T-helper 1 cell treated with Interleukin-12 subunit alpha and Interleukin-12 subunit beta and Interleukin-4 antibody, amounts not matched to agents 30 μg/mL and 1 μg/mL, for 36 hours (primary cell): ENCODE measurements around the gene ITGB1BP1.

Experiments
- H3K27ac Mint-ChIP-seq: one replicate; pipeline ENCODE4 v1.8.0; 2021; ENCODE audit warnings: mild to moderate bottlenecking, mixed read lengths
- H3K27me3 Mint-ChIP-seq: one replicate; pipeline ENCODE4 v1.8.0; 2021; ENCODE audit warnings: low read depth, mixed read lengths
- H3K36me3 Mint-ChIP-seq: one replicate; pipeline ENCODE4 v1.8.0; 2021; ENCODE audit warnings: low read depth, mixed read lengths
- H3K4me1 Mint-ChIP-seq: one replicate; pipeline ENCODE4 v1.8.0; 2021; ENCODE audit warnings: low read depth, mixed read lengths
- H3K4me3 Mint-ChIP-seq: one replicate; pipeline ENCODE4 v1.8.0; 2021; ENCODE audit warnings: mild to moderate bottlenecking, moderate library complexity, mixed read lengths
- H3K9me3 Mint-ChIP-seq: one replicate; pipeline ENCODE4 v1.8.0; 2021; ENCODE audit warnings: mixed read lengths

The ITGB1BP1 gene

GRCh38 chr2:9423100-9423921, at the start of gene ITGB1BP1, which contains the start of gene CPSF3:
Gene ITGB1BP1, minus strand, starts transcription at chr2:9423528. Its CDS starts 4,831 bp downstream, at chr2:9418697.
Gene CPSF3, plus strand, starts transcription at chr2:9423654. Its CDS starts 120 bp downstream, at chr2:9423774.
- H3K27me3 Mint-ChIP-seq = no peaks in the 10 kb centered on the region
- peaks cover 16% of the 10 kb centered on the region for H3K36me3 Mint-ChIP-seq
- H3K4me3 Mint-ChIP-seq = peak within 1 kb of the TSS; percentile 92
- no peaks in the 10 kb centered on the region for H3K9me3 Mint-ChIP-seq
- peaks cover 30% of the 10 kb centered on the region for H3K4me1 Mint-ChIP-seq
- peak within 1 kb of the TSS; percentile 98 for H3K27ac Mint-ChIP-seq

GRCh38 chr2:9472511-9472910, 49.2 kb upstream of the ITGB1BP1 start:
- Mint-ChIP-seq H3K27ac (peak overlapping the region; percentile 14), H3K4me3 (peak overlapping the region; percentile 31), H3K9me3 (no peaks in the 10 kb centered on the region), H3K4me1 (peaks cover 26% of the 10 kb centered on the region), H3K27me3 (no peaks in the 10 kb centered on the region), H3K36me3 (peaks cover 23% of the 10 kb centered on the region)

- Mint-ChIP-seq H3K4me3 (no peak overlapping the region), H3K27ac (no peak overlapping the region), H3K27me3 (no peaks in the 10 kb centered on the region), H3K4me1 (peaks cover 15% of the 10 kb centered on the region), H3K9me3 (no peaks in the 10 kb centered on the region), H3K36me3 (peaks cover 16% of the 10 kb centered on the region)
Observed at GRCh38 chr2:9471206-9471605, 47.9 kb upstream of the ITGB1BP1 start.

GRCh38 chr2:9467687-9468086, 44.4 kb upstream of the ITGB1BP1 start:
- Mint-ChIP-seq H3K4me3 (no peak overlapping the region), H3K4me1 (peaks cover 11% of the 10 kb centered on the region), H3K9me3 (no peaks in the 10 kb centered on the region), H3K27me3 (no peaks in the 10 kb centered on the region), H3K27ac (no peak overlapping the region), H3K36me3 (peaks cover 10% of the 10 kb centered on the region)

GRCh38 chr2:9466147-9466683, 42.9 kb upstream of the ITGB1BP1 start:
- H3K36me3 Mint-ChIP-seq = peaks cover 7% of the 10 kb centered on the region
- no peak overlapping the region for H3K4me3 Mint-ChIP-seq
- H3K4me1 Mint-ChIP-seq = peaks cover 11% of the 10 kb centered on the region
- H3K27ac Mint-ChIP-seq = no peak overlapping the region
- H3K27me3 Mint-ChIP-seq = no peaks in the 10 kb centered on the region
- no peaks in the 10 kb centered on the region for H3K9me3 Mint-ChIP-seq

GRCh38 chr2:9465170-9465569, 41.8 kb upstream of the ITGB1BP1 start:
- Mint-ChIP-seq H3K27ac (no peak overlapping the region), H3K36me3 (peaks cover 15% of the 10 kb centered on the region), H3K4me1 (peaks cover 11% of the 10 kb centered on the region), H3K4me3 (no peak overlapping the region), H3K9me3 (no peaks in the 10 kb centered on the region), H3K27me3 (no peaks in the 10 kb centered on the region)

GRCh38 chr2:9463698-9464034, 40.3 kb upstream of the ITGB1BP1 start:
- Mint-ChIP-seq H3K36me3 (peaks cover 19% of the 10 kb centered on the region), H3K27ac (peak overlapping the region; percentile 64), H3K27me3 (no peaks in the 10 kb centered on the region), H3K4me1 (peaks cover 11% of the 10 kb centered on the region), H3K4me3 (no peak overlapping the region), H3K9me3 (no peaks in the 10 kb centered on the region)

GRCh38 chr2:9462886-9463697, 39.8 kb upstream of the ITGB1BP1 start:
- Mint-ChIP-seq H3K4me3 (no peak overlapping the region), H3K27ac (peak overlapping the region; percentile 52), H3K9me3 (no peaks in the 10 kb centered on the region), H3K36me3 (peaks cover 17% of the 10 kb centered on the region), H3K27me3 (no peaks in the 10 kb centered on the region), H3K4me1 (peaks cover 11% of the 10 kb centered on the region)

- no peak overlapping the region for H3K27ac Mint-ChIP-seq
- H3K4me1 Mint-ChIP-seq = peaks cover 11% of the 10 kb centered on the region
- peaks cover 17% of the 10 kb centered on the region for H3K36me3 Mint-ChIP-seq
- no peak overlapping the region for H3K4me3 Mint-ChIP-seq
- H3K9me3 Mint-ChIP-seq = no peaks in the 10 kb centered on the region
- H3K27me3 Mint-ChIP-seq = no peaks in the 10 kb centered on the region
Observed at GRCh38 chr2:9462313-9462712, 39.0 kb upstream of the ITGB1BP1 start.

GRCh38 chr2:9461079-9461478, 37.8 kb upstream of the ITGB1BP1 start:
- Mint-ChIP-seq H3K4me3 (no peak overlapping the region), H3K4me1 (peaks cover 9% of the 10 kb centered on the region), H3K27ac (no peak overlapping the region), H3K27me3 (no peaks in the 10 kb centered on the region), H3K36me3 (peaks cover 19% of the 10 kb centered on the region), H3K9me3 (no peaks in the 10 kb centered on the region)

- H3K36me3 Mint-ChIP-seq = peaks cover 17% of the 10 kb centered on the region
- no peaks in the 10 kb centered on the region for H3K9me3 Mint-ChIP-seq
- H3K4me1 Mint-ChIP-seq = peaks cover 9% of the 10 kb centered on the region
- H3K27ac Mint-ChIP-seq = no peak overlapping the region
- H3K27me3 Mint-ChIP-seq = no peaks in the 10 kb centered on the region
- no peak overlapping the region for H3K4me3 Mint-ChIP-seq
Observed at GRCh38 chr2:9460441-9461017, 37.2 kb upstream of the ITGB1BP1 start.

- no peaks in the 10 kb centered on the region for H3K9me3 Mint-ChIP-seq
- H3K27ac Mint-ChIP-seq = no peak overlapping the region
- peaks cover 17% of the 10 kb centered on the region for H3K36me3 Mint-ChIP-seq
- no peak overlapping the region for H3K4me3 Mint-ChIP-seq
- no peaks in the 10 kb centered on the region for H3K4me1 Mint-ChIP-seq
- H3K27me3 Mint-ChIP-seq = no peaks in the 10 kb centered on the region
Observed at GRCh38 chr2:9451231-9451630, 27.9 kb upstream of the ITGB1BP1 start.

- Mint-ChIP-seq H3K9me3 (no peaks in the 10 kb centered on the region), H3K4me3 (no peak overlapping the region), H3K27ac (no peak overlapping the region), H3K27me3 (no peaks in the 10 kb centered on the region), H3K36me3 (peaks cover 35% of the 10 kb centered on the region), H3K4me1 (peaks cover 5% of the 10 kb centered on the region)
Observed at GRCh38 chr2:9445089-9445488, 21.8 kb upstream of the ITGB1BP1 start.

- Mint-ChIP-seq H3K9me3 (no peaks in the 10 kb centered on the region), H3K36me3 (peaks cover 32% of the 10 kb centered on the region), H3K27me3 (no peaks in the 10 kb centered on the region), H3K27ac (no peak overlapping the region), H3K4me3 (no peak overlapping the region), H3K4me1 (peaks cover 5% of the 10 kb centered on the region)
Observed at GRCh38 chr2:9443526-9443925, 20.2 kb upstream of the ITGB1BP1 start.
